ENCODE data around the gene MACF1.
"Not testable (repeated sequence)": the region's sequence is repeated elsewhere in the genome, so short reads cannot be mapped to it uniquely, and the experiment has no call there.

Gene MACF1

DNA sequence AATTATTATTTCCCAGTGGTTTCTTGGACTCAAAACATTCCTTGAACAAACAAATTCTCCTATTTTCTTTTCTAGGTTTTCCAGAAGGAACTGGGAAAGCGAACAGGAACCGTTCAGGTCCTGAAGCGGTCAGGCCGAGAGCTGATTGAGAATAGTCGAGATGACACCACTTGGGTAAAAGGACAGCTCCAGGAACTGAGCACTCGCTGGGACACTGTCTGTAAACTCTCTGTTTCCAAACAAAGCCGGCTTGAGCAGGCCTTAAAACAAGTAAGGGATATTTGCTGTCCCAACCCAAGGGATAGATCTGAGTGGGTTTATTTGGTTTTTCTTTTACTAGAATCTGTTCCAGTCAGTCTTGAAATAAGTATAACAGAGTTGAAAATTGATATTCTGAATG, 247.6 kb downstream of the MACF1 start:
- no peak for DNase-seq
- no peak for TF ChIP-seq GATA1 (IDR thresholded peaks at IDR 0.05; ENCODE audit: low read depth, low read length)
- TF ChIP-seq POLR2A (IDR thresholded peaks at IDR 0.05; ENCODE audit: low read length) = no peak

DNA sequence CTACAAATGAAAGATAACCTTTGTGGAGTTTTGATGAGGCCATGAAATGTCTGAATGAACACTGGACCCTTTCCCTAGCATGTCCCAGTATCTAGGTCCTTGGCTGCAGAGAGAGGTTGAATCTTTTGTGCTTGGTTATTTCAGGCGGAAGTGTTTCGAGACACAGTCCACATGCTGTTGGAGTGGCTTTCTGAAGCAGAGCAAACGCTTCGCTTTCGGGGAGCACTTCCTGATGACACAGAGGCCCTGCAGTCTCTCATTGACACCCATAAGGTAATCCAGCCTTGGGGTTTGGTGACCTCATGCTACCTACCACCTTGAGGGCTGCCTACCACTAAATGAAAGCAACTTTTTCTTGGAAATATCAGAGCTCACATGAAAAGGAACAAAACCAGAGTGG, 248.0 kb downstream of the MACF1 start:
- DNase-seq = no peak
- TF ChIP-seq GATA1 (IDR thresholded peaks at IDR 0.05; ENCODE audit: low read depth, low read length) (no peak), POLR2A (IDR thresholded peaks at IDR 0.05; ENCODE audit: low read length) (no peak)

DNA sequence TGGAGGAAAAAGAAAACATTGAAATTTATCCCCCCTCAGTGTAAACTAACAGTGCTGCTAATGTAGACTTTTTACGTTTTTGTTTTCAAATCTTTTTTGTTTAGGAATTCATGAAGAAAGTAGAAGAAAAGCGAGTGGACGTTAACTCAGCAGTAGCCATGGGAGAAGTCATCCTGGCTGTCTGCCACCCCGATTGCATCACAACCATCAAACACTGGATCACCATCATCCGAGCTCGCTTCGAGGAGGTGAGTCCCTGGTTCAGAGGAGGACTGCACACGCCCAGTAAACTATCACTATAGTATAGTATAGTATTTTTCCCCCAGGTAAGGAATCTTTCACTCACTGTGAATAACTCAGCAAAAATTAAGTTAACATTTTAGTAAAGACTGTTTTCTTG, 249.1 kb downstream of the MACF1 start:
- TF ChIP-seq GATA1 (IDR thresholded peaks at IDR 0.05; ENCODE audit: low read depth, low read length) = no peak
- TF ChIP-seq POLR2A (IDR thresholded peaks at IDR 0.05; ENCODE audit: low read length) = no peak
- DNase-seq = peak in 1 of 2 experiments; percentile 3

DNA sequence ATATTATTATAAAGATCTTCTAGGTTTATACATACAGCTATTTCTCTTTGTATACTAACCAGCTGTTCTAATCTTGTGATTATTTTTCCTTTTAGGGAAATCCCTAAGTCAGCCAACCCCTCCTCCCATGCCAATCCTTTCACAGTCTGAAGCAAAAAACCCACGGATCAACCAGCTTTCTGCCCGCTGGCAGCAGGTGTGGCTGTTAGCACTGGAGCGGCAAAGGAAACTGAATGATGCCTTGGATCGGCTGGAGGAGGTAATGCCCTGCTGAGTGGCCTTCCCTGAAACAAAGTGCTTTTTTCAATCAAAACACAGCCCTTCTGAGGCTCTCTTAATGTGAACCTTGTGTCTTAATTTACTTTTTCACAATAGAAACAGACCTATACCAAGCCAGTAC, 254.5 kb downstream of the MACF1 start:
- TF ChIP-seq POLR2A (IDR thresholded peaks at IDR 0.05; ENCODE audit: low read length) (no peak), GATA1 (IDR thresholded peaks at IDR 0.05; ENCODE audit: low read depth, low read length) (no peak)
- no peak for DNase-seq

DNA sequence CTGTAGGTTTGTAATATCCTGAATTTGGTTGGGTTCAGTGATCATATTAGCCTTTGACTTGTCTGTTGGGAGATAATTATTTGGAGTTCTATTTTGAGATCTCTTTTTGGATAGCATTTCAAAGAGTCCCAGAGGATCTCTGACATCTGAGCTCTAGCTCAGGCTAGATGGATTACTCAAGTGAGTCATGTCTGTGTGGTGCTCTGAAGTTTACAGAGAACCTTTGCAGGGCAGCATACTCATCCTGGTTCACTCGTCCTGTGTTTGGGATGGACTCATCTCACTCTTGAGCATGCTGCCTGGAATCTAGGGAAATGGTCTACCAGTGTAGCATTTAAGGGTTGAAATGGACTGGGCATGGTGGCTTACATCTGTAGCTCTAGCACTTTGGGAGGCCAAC, 257.6 kb downstream of the MACF1 start:
- DNase-seq = no peak
- TF ChIP-seq POLR2A (IDR thresholded peaks at IDR 0.05; ENCODE audit: low read length) = no peak
- no peak for TF ChIP-seq GATA1 (IDR thresholded peaks at IDR 0.05; ENCODE audit: low read depth, low read length)

DNA sequence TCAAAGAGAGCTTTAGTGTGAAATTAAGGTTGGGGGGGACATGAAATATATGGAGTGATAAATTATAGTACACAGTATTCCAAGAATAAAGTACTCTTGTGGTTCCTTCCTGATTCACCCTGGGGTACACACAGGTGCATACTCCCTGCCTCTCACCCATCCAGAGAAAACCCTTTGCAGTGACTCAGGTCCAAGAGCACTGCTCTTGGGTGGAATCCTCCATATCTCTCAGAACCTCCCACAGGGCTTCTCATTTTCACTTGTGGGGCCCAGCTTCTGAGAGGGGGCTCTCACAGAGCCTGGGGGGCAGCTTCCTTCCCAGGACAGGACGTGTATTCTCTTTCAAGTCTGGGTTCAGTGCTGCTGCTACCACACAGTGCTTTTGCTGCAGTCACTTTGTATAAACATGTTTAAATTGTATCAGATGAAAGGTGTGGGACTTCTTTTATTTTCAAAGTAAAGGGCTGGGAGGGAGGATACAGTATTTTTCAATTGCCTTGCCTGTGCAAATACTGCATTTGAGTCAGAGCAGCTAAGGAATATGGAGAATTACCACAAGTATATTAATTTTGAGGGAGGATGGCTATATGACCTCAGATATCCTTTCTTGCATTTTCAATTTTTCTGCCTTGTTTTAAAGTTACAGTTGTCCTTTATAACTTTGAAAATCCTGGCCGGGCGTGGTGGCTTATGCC, 262.1 kb downstream of the MACF1 start:
- TF ChIP-seq GATA1 (IDR thresholded peaks at IDR 0.05; ENCODE audit: low read depth, low read length) (no peak), POLR2A (IDR thresholded peaks at IDR 0.05; ENCODE audit: low read length) (no peak)

DNA sequence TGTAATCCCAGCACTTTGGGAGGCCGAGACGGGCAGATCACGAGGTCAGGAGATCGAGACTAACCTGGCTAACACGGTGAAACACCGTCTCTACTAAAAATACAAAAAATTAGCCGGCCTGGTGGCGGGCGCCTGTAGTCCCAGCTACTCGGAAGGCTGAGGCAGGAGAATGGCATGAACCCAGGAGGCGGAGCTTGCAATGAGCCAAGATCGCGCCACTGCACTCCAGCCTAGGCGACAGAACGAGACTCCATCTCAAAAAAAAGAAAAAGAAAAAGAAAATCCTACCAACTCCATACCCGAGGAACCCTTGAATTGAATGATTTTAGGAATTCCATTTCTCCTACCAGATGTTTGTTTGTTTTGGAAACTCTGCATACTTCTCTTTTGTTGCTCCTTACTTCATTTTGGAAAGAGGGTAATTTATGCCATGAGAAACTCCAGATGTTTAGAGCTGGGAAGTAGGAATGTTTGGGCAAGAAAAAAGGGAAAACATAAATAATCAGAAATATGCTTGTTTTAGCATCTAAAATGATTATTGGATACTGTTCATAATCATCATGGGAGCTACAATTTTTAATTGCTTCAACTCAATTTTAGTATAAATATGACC, 262.7 kb downstream of the MACF1 start:
- not testable (repeated sequence) for DNase-seq

More for the DNA sequence above, 262.1 kb downstream of the MACF1 start:
- DNase-seq = no peak

DNA sequence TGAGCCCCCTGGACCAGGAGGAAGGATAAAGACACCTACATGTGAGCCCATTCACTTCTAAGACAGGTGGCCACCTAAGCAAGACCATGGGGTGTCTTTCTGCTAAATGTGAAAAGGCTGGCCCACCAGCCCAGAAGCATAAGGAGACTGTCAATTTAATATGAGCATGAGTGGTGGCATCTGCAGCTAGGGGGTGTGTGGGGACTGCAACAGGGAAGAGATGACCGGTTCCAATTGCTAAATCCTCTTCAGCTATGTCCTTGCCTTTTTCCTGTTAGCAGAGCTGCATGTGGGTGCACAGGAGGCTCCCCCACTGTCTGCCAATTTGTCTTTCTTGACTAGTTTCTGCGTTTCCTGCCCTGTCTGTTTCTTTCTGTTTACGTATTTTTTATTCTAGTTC, 264.7 kb downstream of the MACF1 start:
- DNase-seq = no peak
- TF ChIP-seq GATA1 (IDR thresholded peaks at IDR 0.05; ENCODE audit: low read depth, low read length) (no peak), POLR2A (IDR thresholded peaks at IDR 0.05; ENCODE audit: low read length) (no peak)

DNA sequence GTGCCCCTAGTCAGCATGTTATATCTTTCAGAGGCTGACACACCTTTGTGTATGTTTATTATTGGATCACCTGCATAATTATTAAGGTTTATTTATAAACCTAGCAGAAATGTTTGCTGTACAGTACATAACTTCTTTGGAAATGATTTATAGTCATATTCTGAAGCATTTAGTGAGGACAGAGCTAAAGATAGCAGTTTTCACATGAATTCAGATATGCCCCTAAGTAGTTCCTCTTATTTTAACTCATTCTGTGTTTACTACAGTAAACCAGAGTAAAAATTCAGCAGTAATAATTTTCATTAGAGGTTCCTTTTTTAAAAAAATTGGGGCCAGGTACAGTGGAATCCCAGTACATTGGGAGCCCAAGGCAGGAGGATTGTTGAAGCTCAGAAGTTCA, 265.5 kb downstream of the MACF1 start:
- DNase-seq = no peak
- TF ChIP-seq GATA1 (IDR thresholded peaks at IDR 0.05; ENCODE audit: low read depth, low read length) (no peak), POLR2A (IDR thresholded peaks at IDR 0.05; ENCODE audit: low read length) (no peak)

DNA sequence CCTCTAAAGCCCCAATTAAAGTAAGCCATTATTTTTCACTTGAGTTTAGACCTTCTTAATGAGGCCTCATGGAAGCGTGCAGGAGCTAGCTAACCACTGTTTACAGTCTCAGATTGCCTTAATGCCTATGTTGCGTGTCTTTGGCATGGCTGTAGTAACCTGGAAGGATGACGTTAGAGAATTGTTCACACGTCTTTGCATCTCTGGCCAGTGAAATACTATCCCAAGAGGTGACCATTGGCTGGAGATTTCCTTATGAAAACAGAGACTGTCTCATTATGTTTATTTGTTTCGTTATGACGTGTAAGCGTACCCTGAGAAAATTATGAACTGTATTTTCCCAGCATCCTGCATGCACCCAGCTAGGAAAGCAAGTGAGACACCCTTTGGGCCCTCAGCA, 268.3 kb downstream of the MACF1 start:
- no peak for TF ChIP-seq GATA1 (IDR thresholded peaks at IDR 0.05; ENCODE audit: low read depth, low read length)
- no peak for TF ChIP-seq POLR2A (IDR thresholded peaks at IDR 0.05; ENCODE audit: low read length)
- no peak for DNase-seq

DNA sequence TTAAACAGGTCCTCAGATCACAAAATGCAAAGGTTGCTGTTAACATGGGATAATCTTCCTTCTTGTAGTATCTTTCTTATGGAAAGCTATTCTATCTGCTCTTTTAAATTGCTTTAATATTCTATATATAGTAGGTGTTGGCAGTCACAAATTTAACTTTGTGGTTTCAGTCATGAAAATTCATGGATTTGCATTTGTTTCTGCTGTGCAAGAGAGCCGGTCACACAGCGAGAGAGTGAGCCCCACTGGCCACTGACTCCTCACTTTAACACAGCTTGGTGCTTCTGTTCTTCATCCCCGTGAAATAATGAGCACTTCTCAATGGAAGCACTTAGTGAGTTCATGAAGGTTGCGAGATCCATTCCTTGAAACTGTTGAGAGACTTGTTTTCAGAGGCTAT, 268.8 kb downstream of the MACF1 start:
- TF ChIP-seq GATA1 (IDR thresholded peaks at IDR 0.05; ENCODE audit: low read depth, low read length) (no peak), POLR2A (IDR thresholded peaks at IDR 0.05; ENCODE audit: low read length) (no peak)
- DNase-seq = no peak

DNA sequence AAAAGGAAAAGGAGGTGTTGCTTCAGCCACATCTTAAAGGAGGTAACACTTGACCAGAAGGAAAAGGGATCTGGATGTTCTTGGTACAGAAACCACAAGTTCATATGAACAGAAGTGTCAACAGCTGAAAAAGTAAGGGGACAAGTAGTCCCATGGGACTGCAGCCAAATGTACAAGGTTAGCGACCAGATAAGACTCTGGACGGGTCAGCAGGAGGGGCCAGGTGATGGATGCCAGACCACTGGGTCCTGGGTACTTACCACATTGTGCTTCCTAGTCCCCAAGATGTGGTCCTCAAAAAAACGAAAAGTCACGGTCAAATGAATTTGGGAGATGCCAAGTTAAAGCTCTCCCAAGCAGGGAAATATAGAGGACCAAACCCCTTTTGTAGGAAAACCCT, 270.3 kb downstream of the MACF1 start:
- no peak for DNase-seq
- TF ChIP-seq GATA1 (IDR thresholded peaks at IDR 0.05; ENCODE audit: low read depth, low read length) (no peak), POLR2A (IDR thresholded peaks at IDR 0.05; ENCODE audit: low read length) (no peak)

DNA sequence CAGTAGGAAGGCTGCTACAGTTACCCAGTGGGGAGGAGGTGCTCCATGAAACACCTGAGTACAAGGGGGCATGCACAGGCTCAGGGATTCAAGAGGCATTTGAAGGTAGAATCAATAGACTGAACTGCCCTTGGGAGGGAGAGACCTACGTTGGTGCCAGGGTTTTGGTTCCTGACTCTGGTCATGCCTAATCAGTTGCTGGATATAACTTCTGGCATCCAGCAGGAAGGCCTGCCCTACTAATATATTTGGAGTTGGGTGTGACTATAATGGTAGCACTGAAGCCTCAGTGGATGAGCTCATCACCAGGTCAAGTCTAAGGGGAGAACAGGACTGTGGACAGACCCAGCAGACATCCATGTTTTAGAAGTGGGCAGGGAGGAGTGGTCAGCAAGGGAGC, 271.1 kb downstream of the MACF1 start:
- DNase-seq = not testable (repeated sequence)

DNA sequence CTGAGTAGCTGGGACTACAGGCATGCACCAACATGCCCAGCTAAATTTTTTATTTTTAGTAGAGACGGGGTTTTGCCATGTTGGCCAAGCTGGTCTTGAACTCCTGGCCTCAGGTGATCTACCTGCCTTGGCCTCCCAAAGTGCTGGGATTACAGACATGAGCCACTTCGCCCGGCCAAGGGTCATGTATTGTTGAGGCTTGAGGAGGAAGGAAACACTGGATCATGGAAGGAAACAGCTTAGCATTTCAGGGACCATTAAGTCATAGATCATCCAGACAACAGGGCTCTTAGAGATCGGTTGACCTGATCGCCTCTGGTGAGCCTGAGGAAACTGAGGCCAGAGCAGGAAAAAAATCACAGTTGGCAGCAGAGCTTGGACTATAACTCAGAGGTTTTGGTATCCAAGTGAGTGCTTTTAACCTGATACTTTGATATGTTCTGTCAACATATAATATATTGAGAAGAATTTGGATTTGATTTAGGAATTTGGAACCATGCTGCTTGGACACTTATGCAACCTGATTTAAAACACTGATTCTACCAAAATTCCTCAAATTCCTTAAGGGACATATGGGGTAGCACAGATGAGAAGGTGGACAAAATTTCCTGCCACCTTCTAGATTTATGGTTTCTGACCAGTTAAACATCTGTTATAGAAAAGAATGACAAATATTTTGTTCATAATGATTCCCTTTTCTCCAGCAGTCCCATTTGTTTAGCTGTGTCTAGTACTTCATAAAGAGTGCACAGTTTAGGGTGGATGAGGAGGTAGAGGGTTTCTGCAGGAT, 273.8 kb downstream of the MACF1 start:
- no peak for DNase-seq
- TF ChIP-seq GATA1 (IDR thresholded peaks at IDR 0.05; ENCODE audit: low read depth, low read length) = no peak

DNA sequence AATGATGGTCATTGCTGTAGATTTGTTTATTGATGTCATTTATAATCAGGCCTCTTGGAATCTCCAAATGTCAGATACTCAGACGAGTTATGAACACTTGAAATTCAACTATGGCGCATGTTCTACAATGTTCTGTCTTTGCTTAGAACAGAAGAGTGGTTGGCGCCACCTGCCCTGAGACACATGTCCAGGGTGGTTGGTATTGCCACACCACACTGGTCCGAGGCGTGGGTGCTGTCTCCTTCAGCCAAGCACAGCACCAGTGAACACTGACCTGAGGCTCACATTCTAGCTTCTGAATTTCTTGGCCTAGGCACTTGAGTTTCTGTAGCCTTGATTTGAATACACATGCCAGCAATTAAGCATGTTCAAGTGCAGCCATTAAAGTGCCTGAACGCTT, 276.8 kb downstream of the MACF1 start:
- DNase-seq = no peak
- TF ChIP-seq GATA1 (IDR thresholded peaks at IDR 0.05; ENCODE audit: low read depth, low read length) (no peak), POLR2A (IDR thresholded peaks at IDR 0.05; ENCODE audit: low read length) (no peak)
